HG02970 (cell line): ENCODE measurements around the gene S100Z.
"Not testable (repeated sequence)": the region's sequence is repeated elsewhere in the genome, so short reads cannot be mapped to it uniquely, and the experiment has no call there.

Source experiments
- ATAC-seq: cut with Tn5 transposase; IDR thresholded peaks from one replicate; pipeline ENCODE4 v1.9.1; 2021; ENCODE audit warnings: mild to moderate bottlenecking, moderate library complexity, moderate number of reproducible peaks; ENCODE audit not compliant: unreplicated experiment, low FRiP score

Gene S100Z

GRCh38 chr5:76849419-76850291 lies at the start of gene S100Z:
Gene S100Z, plus strand, starts transcription at chr5:76850014. Its CDS starts 25,346 bp downstream, at chr5:76875360.
- ATAC-seq = no peak

DNA sequence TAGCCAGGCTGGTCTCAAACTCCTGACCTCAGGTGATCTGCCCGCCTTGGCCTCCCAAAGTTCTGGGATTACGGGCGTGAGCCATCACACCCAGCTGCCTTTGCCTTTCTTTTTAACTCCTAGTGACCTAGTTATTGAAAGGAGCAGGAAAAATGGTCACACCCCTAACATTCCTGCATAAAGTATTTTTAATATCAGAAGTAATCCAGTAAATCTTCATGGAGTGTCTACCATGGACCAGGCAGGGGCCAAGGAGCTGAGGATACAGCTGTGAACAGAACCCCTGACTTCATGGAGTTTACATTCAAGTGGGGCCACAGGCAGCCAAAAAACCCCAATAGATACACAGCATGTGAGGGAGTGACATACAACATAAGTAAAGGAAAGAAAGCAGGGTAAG lies 49.2 kb upstream of the S100Z start:
- ATAC-seq = no peak

GRCh38 chr5:76801159-76801802 lies 48.5 kb upstream of the S100Z start:
- no peak for ATAC-seq

- ATAC-seq = no peak
Measured at GRCh38 chr5:76801803-76802195, 48.0 kb upstream of the S100Z start.

- no peak for ATAC-seq
Measured at GRCh38 chr5:76804266-76804665, 45.5 kb upstream of the S100Z start.

- ATAC-seq = no peak
Measured at GRCh38 chr5:76805821-76806505, 43.9 kb upstream of the S100Z start.

DNA sequence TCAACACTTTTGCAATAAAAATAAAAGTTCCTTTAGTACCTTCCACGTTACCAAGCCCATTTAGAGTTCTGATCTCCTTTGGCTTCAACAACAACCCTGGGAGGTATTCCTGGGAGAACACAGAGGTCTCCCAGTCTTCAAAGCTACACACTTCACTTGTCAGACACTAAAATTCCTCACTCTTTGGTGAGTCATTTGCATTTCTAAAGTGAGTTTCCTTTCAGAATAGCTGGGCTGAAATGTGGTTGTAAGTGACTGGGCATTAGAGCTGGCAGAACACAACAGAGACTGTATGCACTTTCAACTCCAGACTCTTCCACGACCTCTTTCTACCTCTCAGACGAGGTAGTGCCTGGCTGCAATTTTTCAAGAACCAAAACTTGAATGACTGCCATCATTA lies 42.5 kb upstream of the S100Z start:
- ATAC-seq = no peak

DNA sequence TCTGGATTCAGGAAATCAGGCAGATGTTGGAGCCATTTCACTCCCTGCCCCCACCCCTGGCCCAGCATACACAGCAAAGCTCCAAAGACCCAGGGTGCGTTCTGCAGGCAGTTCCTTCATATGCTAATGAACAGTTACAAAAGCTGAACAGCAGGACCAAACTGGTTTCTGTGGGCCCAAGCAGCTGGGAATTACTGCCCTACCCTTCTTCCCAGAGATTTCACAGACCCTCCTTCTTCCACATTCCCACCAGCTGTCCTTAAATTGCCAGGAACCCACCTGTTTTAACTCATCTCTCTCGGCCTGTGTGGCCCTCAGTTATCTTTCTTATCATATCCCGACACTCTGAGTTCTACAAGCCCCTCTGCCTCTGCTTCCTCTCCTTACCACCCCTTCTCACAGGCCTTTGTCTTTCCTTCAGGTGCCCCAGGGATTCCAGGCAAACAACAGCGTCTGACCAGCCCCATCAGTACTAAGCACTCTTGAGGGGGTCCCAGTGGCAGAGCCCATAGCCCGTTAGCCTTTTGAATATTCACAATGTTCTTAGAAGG lies 41.6 kb upstream of the S100Z start:
- no peak for ATAC-seq

- ATAC-seq = no peak
Measured at GRCh38 chr5:76809141-76809540, 40.7 kb upstream of the S100Z start.

DNA sequence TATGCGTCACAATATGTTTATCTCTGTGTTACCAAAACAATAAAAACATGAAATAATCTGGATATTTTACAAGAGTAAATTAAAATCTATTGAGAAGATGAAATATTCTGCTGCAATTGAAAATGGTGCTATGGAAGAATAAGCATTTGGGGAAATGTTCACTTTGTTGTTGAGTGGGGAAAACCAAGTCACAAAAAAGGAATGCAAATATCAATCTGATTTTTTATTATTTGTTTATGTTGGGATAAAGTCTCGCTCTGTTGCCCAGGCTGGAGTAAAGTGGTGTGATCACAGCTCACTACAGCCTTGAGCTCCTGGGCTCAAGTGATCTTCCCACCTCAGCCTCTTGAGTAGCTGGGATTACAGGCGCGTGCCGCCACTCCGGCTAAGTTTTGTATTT lies 39.6 kb upstream of the S100Z start:
- no peak for ATAC-seq

DNA sequence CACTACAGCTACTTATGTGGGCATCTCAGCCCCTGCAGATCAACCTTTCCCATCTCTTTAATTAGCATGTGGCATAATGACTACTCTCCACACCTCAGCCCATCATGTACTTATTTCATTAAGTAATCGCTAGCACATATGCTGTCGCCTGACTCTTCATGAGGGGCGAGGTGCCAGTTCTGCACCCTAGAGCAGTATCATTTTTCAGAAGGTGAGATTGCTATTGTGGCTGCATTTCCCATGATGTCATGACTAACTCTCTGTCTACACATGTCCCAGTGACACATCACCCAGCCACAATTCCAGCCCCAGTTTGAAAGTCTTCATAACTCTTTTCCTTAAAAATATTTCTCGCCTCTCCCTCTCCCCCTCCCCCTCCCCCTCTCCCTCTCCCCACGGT lies 38.6 kb upstream of the S100Z start:
- no peak for ATAC-seq

DNA sequence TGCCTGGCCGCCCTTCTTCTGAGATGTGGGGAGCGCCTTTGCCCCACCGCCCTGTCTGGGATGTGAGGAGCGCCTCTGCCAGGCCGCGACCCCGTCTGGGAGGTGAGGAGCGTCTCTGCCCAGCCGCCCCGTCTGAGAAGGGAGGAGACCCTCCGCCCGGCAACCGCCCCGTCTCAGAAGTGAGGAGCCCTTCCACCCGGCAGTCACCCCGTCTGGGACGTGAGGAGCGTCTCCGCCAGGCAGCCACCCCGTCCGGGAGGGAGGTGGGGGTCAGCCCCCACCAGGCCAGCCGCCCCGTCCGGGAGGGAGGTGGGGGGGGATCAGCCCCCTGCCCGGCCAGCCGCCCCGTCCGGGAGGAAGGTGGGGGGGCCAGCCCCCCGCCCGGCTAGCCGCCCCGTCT lies 37.6 kb upstream of the S100Z start:
- ATAC-seq = not testable (repeated sequence)

DNA sequence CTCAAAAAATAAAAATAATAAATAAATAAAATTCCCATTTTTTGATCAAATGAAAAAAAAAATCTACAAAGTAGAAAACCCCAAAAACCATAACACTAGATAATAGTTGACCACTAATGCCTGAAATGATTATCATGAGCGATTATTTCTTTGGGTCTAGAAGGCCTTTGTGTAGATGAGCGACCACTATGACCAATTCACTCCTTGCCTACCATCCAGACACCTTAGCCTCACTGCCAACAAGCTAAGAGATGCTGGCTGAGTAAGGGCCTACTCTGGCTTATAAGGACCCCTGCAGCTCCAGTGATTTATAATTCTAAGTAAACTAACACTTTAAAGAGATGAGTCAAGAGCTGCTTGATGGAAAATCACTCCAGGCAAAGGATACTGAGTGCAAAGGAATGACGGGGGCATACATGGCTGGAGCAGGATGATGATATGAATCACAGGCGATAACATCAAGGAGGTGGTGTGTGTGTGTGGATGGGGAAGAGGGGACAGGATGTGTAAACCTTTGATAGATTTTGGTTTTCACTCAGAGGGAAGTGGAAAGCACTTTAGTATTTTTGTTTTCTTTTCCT lies 35.7 kb upstream of the S100Z start:
- no peak for ATAC-seq

DNA sequence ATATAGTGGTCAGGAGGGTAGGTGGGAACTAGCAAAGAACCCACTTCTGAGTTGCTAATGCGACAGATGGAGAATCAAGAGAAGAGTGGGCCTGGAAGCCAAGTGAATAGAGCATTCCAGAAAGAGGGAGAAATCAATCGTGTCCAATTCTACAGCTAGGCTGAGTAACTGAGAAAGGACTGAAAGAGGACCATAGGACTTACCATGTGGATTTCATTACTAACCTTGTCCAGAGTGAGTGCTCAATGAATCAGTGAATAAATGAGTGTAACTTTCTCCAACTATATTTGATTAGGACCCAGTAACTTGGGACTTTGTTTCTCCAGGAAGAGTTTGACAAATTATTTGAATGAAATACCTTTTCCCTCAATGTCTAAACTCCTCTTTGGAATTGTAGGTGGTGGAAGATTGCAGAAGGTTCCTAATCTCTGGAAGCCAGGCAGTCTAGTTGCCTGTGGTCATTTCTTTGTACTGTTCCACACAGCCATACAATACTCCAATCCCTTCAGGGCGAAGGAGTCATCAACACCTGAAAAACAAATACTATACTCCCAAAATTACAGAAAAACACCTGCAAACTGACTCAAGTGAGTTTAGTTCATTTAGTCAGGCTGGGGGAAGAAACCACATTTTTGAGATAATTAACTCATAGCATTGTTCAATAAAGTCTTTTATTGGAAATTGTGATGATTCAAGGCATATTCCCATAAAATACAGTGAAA lies 33.5 kb upstream of the S100Z start:
- no peak for ATAC-seq

- no peak for ATAC-seq
Measured at GRCh38 chr5:76818844-76819831, 30.7 kb upstream of the S100Z start, which contains the start of gene F2RL1. Gene F2RL1, plus strand, starts transcription at chr5:76819030. Its CDS starts 153 bp downstream, at chr5:76819183.

DNA sequence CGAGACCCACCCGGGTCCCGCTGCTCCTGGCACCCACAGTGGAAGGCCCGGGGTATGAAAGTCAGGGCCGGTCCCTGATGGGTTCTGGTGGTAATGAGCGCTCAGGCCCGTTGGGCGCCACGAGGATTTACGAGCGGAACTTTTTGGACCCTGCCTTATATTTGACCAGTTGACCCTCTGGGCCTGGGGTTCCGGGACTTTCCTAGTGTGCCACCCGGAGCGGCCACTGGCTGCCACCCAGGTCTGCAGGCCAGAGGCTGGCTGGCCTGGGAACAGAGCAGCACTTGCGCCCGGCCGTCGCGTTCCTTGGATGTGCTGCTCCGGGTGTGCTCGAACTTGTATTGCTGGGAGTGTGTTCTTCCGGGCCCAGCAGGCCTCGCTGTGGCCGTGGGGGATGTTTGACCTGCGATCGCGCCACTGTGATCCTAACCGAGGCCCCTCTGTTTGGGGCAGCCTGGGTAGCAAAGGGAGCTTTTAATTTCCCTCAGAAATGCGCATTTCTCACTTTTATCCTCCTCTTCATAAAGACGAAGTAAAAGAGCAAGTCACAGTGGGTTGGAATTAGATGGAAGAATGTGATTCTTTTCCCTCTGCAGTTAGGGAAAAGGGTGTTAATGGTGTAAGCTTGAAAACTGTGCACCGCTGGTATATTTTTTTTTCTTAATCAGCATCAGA lies 29.8 kb upstream of the S100Z start:
- ATAC-seq = no peak

DNA sequence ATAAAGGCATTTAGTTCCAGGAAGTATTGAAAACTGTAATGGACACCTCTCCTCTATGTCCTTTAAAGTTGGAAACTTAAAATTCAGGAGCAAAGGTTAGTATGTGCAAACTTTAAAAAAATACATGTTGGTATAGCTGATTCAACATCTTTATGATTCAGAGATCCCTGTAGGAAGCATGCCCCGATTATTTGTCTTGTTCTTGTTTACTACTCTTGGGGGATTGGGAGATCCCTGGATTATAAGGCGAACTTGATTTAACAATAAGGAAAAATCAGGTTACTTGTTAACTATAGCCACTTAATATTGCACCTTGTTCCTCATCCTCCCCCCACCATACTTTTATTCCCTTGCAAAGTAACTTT lies 29.3 kb upstream of the S100Z start:
- no peak for ATAC-seq

- ATAC-seq = no peak
Measured at GRCh38 chr5:76821136-76821535, 28.7 kb upstream of the S100Z start.
